Glutamatergic neuron (in vitro differentiated cells): ENCODE data around the gene FEM1B. TPM values are rescaled to one million over a fixed set of nuclear protein-coding genes. Genes with fewer than 3 reads are reported as not detected.

Experiments
- DNase-seq: peaks from one replicate; pipeline ENCODE4 v3.0.0; 2022
- H3K27ac Mint-ChIP-seq: one replicate; pipeline ENCODE4 v1.8.0; 2020; ENCODE audit warnings: mild to moderate bottlenecking, mixed read lengths, inconsistent platforms; ENCODE audit not compliant: unreplicated experiment
- H3K27me3 Mint-ChIP-seq: one replicate; pipeline ENCODE4 v1.8.0; 2020; ENCODE audit warnings: mild to moderate bottlenecking, moderate library complexity, mixed read lengths, inconsistent platforms; ENCODE audit not compliant: unreplicated experiment
- H3K36me3 Mint-ChIP-seq: one replicate; pipeline ENCODE4 v1.8.0; 2020; ENCODE audit warnings: mild to moderate bottlenecking, mixed read lengths, inconsistent platforms; ENCODE audit not compliant: unreplicated experiment
- H3K4me1 Mint-ChIP-seq: one replicate; pipeline ENCODE4 v1.8.0; 2020; ENCODE audit warnings: mild to moderate bottlenecking, low read depth, mixed read lengths, inconsistent platforms; ENCODE audit not compliant: unreplicated experiment
- H3K4me3 Mint-ChIP-seq: one replicate; pipeline ENCODE4 v1.8.0; 2020; ENCODE audit warnings: mild to moderate bottlenecking, mixed read lengths, inconsistent platforms; ENCODE audit not compliant: unreplicated experiment
- H3K9me3 Mint-ChIP-seq: one replicate; pipeline ENCODE4 v1.8.0; 2020; ENCODE audit warnings: mild to moderate bottlenecking, moderate library complexity, mixed read lengths, inconsistent platforms; ENCODE audit not compliant: unreplicated experiment
- CTCF ChIP-seq: fragments of 200-600 bp; sonication (generic); IDR thresholded peaks from one replicate; pipeline ENCODE4 v1.5.0; 2021; ENCODE audit not compliant: partially characterized antibody, unreplicated experiment
- total RNA-seq: library from RNA; stranded (reverse); fragmentation: NEBNext Ultra II Directional; extraction: Animal tissue kit (Norgen Biotek cat#: 25700); gene quantifications from one replicate; pipeline ENCODE4 v1.2.1, GENCODE V29; 2021; ENCODE audit not compliant: unreplicated experiment

The FEM1B gene
- total RNA-seq, 1 donor from 2014 or later: 69.6 TPM

DNA sequence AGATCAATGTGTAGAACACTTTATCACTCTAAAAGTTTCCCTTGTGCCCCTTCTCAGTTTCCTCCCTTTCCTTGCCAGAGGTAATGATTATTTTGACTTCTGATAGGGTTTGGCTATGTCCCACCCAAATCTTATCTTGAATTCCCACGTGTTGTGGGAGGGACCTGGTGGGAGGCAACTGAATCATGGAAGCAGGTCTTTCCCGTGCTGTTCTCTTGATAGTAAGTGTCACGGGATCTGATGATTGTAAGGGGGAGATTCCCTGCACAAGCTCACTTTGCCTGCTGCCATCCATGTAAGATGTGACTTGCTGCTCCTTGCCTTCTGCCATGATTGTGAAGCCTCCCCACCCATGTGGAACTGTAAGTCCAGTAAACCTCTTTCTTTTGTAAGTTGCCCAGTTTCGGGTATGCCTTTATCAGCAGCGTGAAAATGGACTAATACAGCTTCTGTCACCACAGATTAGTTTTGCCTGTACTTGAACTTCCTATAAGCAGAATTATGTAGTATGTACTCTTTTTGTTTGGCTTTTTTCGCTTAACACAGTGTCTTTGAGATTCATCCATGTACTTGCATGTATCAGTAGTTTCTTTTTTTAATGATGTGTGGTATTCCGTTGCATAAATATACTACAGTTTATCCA lies 7.2 kb downstream of the FEM1B start:
- Mint-ChIP-seq H3K4me1 (peaks cover 20% of the 10 kb centered on the region), H3K36me3 (peaks cover 10% of the 10 kb centered on the region), H3K27ac (no peak overlapping the region), H3K27me3 (peaks cover 3% of the 10 kb centered on the region), H3K4me3 (no peak overlapping the region), H3K9me3 (no peaks in the 10 kb centered on the region)
- TF ChIP-seq CTCF: no peak
- DNase-seq: no peak

DNA sequence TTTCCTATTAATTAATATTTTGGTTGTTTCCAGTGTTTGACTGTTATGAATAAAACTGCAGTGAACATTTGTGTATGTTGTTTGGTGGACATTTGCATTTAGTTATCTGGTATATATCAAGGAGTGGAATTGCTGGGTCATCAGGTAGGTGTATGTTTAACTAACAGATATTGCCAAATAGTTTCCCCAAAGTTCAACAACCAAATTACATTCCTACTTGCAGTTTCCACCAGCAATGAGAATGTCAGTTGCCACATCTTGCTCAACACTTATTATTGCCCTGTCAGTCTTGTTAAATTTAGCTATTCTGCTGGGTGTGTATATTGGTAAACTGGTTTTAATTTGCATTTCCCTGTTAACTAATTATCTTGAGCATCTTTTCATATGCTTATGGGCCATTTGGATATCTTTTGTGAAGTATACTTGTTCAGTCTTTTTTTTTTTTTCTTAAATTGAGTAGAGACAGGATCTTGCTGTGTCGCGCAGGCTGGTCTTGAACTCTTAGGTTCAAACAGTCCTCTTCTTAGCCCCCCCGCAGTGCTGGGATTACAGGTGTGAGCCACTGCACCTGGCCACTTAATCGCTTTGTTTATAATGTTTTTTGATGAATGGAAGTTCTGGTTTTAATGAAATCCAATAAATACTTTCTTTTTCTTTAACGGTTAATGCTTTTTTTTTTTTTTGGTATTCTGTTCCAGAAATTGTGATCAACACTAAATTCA lies 7.9 kb downstream of the FEM1B start:
- Mint-ChIP-seq H3K36me3 (peaks cover 10% of the 10 kb centered on the region), H3K27me3 (peaks cover 3% of the 10 kb centered on the region)

DNA sequence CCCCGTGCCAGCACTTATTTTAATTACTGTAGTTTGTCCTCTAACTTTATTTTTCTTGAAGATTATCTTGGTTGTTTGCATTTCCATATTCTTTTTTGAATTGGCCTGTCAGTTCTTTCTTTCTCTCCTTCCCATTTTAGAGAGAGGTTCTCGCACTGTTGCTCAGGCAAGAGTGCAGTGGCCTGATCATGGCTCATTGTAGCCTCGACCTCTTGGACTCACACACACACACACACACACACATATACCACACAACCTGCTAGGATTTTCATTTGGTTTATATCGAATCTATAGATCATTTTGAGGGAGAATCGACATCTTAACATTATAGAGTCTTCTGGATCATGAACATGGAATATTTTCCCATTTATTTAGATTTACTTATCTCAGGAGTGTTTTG lies 8.7 kb downstream of the FEM1B start:
- no peak for TF ChIP-seq CTCF
- H3K4me1 Mint-ChIP-seq: peaks cover 12% of the 10 kb centered on the region
- H3K9me3 Mint-ChIP-seq: no peaks in the 10 kb centered on the region
- peaks cover 3% of the 10 kb centered on the region for H3K27me3 Mint-ChIP-seq
- no peak overlapping the region for H3K4me3 Mint-ChIP-seq
- H3K27ac Mint-ChIP-seq: no peak overlapping the region
- peaks cover 10% of the 10 kb centered on the region for H3K36me3 Mint-ChIP-seq
- no peak for DNase-seq

More for the DNA sequence above, 7.9 kb downstream of the FEM1B start:
- peaks cover 13% of the 10 kb centered on the region for H3K4me1 Mint-ChIP-seq
- no peak overlapping the region for H3K4me3 Mint-ChIP-seq
- TF ChIP-seq CTCF: no peak
- H3K27ac Mint-ChIP-seq: no peak overlapping the region
- H3K9me3 Mint-ChIP-seq: no peaks in the 10 kb centered on the region
- no peak for DNase-seq

GRCh38 chr15:68289057-68289456 lies 11.5 kb downstream of the FEM1B start:
- H3K9me3 Mint-ChIP-seq: no peaks in the 10 kb centered on the region
- peaks cover 10% of the 10 kb centered on the region for H3K36me3 Mint-ChIP-seq
- peaks cover 3% of the 10 kb centered on the region for H3K27me3 Mint-ChIP-seq
- no peak overlapping the region for H3K4me3 Mint-ChIP-seq
- no peak for DNase-seq
- no peak for TF ChIP-seq CTCF
- peaks cover 9% of the 10 kb centered on the region for H3K4me1 Mint-ChIP-seq
- no peak overlapping the region for H3K27ac Mint-ChIP-seq
